Aorta (tissue), 5 donors: ENCODE data around the gene ZNF22. TPM values are rescaled to one million over a fixed set of nuclear protein-coding genes. Genes with fewer than 3 reads are reported as not detected.

ENCODE experiments used
- ATAC-seq: fragments of 200-7000 bp; cut with Tn5 transposase; one replicate; pipeline ENCODE4 v1.9.1; 2022; ENCODE audit warnings: moderate library complexity; ENCODE audit not compliant: low FRiP score
- DNase-seq, 2 donors: peaks; one replicate each; pipeline ENCODE4 v3.0.0-alpha.2; 2020
- H3K27ac ChIP-seq, 2 donors: one replicate each; pipeline ENCODE4 v1.5.1; 2013; ENCODE audit warnings: low read length in 2 of 2, mild to moderate bottlenecking in 2 of 2, moderate library complexity in 2 of 2, control low read depth in 1 of 2, inconsistent platforms in 1 of 2, low read depth in 1 of 2
- H3K27me3 ChIP-seq, 2 donors: one replicate each; pipeline ENCODE4 v1.6.1; 2013; ENCODE audit warnings: control low read depth in 1 of 2, low read length in 1 of 2, mild to moderate bottlenecking in 1 of 2, moderate library complexity in 1 of 2; ENCODE audit not compliant: insufficient read depth in 2 of 2, control insufficient read depth in 1 of 2
- H3K36me3 ChIP-seq, 2 donors: one replicate each; pipeline ENCODE4 v1.6.1; 2013; ENCODE audit warnings: control low read depth in 1 of 2, low read length in 1 of 2, mild to moderate bottlenecking in 1 of 2; ENCODE audit not compliant: insufficient read depth in 2 of 2, control insufficient read depth in 1 of 2
- H3K4me1 ChIP-seq, 2 donors: one replicate each; pipeline ENCODE4 v1.6.1; 2013; ENCODE audit warnings: low read length in 2 of 2, control low read depth in 1 of 2, mild to moderate bottlenecking in 1 of 2, moderate library complexity in 1 of 2; ENCODE audit not compliant: insufficient read depth in 2 of 2, control insufficient read depth in 1 of 2
- H3K4me3 ChIP-seq, 2 donors: one replicate each; pipeline ENCODE4 v1.5.1; 2013; ENCODE audit warnings: low read length in 2 of 2, control low read depth in 1 of 2, mild to moderate bottlenecking in 1 of 2
- H3K9me3 ChIP-seq: one replicate; pipeline ENCODE4 v1.6.1; 2013; ENCODE audit warnings: mild to moderate bottlenecking, low read length; ENCODE audit not compliant: control insufficient read depth
- WGBS, 2 donors: extraction: QIAGEN DNeasy Blood & Tissue Kit; methylation state at CpG; one replicate each; pipeline ENCODE4 v1.1.7; 2013; 5-methylcytosine and 5-hydroxymethylcytosine counted together
- intact Hi-C, 2 donors: fragments of 100-400 bp; cut with DNase I; formaldehyde crosslinking; loops; one replicate each; pipeline versions ENCODE4 v1.14.2 to v1.15.0; 2022
- polyA plus RNA-seq, 2 donors: library from polyadenylated mRNA; stranded (reverse); fragments of 200-250 nt; gene quantifications; one replicate each; pipeline ENCODE4 v1.2.3, GENCODE V29; 2013
- total RNA-seq, 2 donors: library from RNA; stranded (reverse); fragmentation: NEBNext Ultra II Directional; extraction: Animal tissue kit (Norgen Biotek cat#: 25700); gene quantifications; one replicate each; pipeline ENCODE4 v1.2.1, GENCODE V29; 2021
- donor health status: healthy with polysubstance abuse.
- donor health status: Bipolar disorder and iron deficiency.
- donor health status: DM: no; HTN: no; CAD: no.
- donor health status: DM: no; HTN: no; CAD: no.
- donor health status: DM: yes; HTN: yes; CAD: no.

The ZNF22 gene
- total and polyA plus RNA-seq, 4 donors: 12.4 to 20.9 (median 19.9) TPM

- DNase-seq: no peak
- Histone ChIP-seq H3K27me3 (no peaks in the 10 kb centered on the region), H3K4me1 (peaks cover 0 to 7% of the 10 kb centered on the region in 2 donors), H3K9me3 (no peaks in the 10 kb centered on the region), H3K27ac (no peak overlapping the region), H3K36me3 (peaks cover 0 to 2% of the 10 kb centered on the region in 2 donors), H3K4me3 (no peak overlapping the region)
- 96 to 100% methylated on average over 4 of the region's 4 CpGs for WGBS, 2 donors
- no peak for ATAC-seq
- intact Hi-C loops: no loop called here
Measured at GRCh38 chr10:44956717-44957706, 43.7 kb upstream of the ZNF22 start.

- intact Hi-C loops: loop anchor here in 1 of 2 donors (2.0 kb wide), 1 partner anchor 42 kb away; the partner anchor contains the start of gene ZNF22
- H3K27ac ChIP-seq: no peak overlapping the region
- no peaks in the 10 kb centered on the region for H3K27me3 ChIP-seq
- H3K9me3 ChIP-seq: no peaks in the 10 kb centered on the region
- H3K36me3 ChIP-seq: peaks cover 0 to 2% of the 10 kb centered on the region in 2 donors
- H3K4me3 ChIP-seq: peak overlapping the region; percentile 35 to 63
- 4 to 8% methylated on average over 5 of the region's 5 CpGs for WGBS, 2 donors
- ATAC-seq (no peak), DNase-seq (no peak)
- H3K4me1 ChIP-seq: peaks cover 0 to 7% of the 10 kb centered on the region in 2 donors
Measured at GRCh38 chr10:44958196-44958897, 42.4 kb upstream of the ZNF22 start.

- Histone ChIP-seq H3K4me1 (peaks cover 0 to 7% of the 10 kb centered on the region in 2 donors), H3K9me3 (no peaks in the 10 kb centered on the region), H3K36me3 (peaks cover 0 to 2% of the 10 kb centered on the region in 2 donors), H3K4me3 (peak overlapping the region; percentile 35 to 63), H3K27me3 (no peaks in the 10 kb centered on the region), H3K27ac (peak overlapping the region; percentile 47 to 71)
- WGBS, 2 donors: 1 to 2% methylated on average over 6 of the region's 6 CpGs
- DNase-seq: no peak
- intact Hi-C loops: loop anchor here in 1 of 2 donors (2.0 kb wide), 1 partner anchor 42 kb away; the partner anchor contains the start of gene ZNF22
- ATAC-seq: no peak
Measured at GRCh38 chr10:44958898-44959246, 41.9 kb upstream of the ZNF22 start.

GRCh38 chr10:44959247-44960087, 41.3 kb upstream of the ZNF22 start, which contains the start of gene RASSF4:
TSS of gene RASSF4 (plus strand) at chr10:44959802. CDS start at chr10:44970203, 10,401 bp downstream.
- peaks cover 0 to 2% of the 10 kb centered on the region in 2 donors for H3K36me3 ChIP-seq
- intact Hi-C loops: loop anchor here in 1 of 2 donors (2.0 kb wide), 1 partner anchor 41 kb away; the partner anchor contains the start of gene ZNF22
- DNase-seq (peak; percentile 96 to 97), ATAC-seq (peak; percentile 94)
- peak within 1 kb of the TSS; percentile 47 to 71 for H3K27ac ChIP-seq
- peak within 1 kb of the TSS; percentile 63 to 83 for H3K4me3 ChIP-seq
- no peaks in the 10 kb centered on the region for H3K27me3 ChIP-seq
- WGBS, 2 donors: 0% methylated on average over 62 to 74 of the region's 74 CpGs
- peaks cover 0 to 7% of the 10 kb centered on the region in 2 donors for H3K4me1 ChIP-seq
- no peaks in the 10 kb centered on the region for H3K9me3 ChIP-seq

- Histone ChIP-seq H3K27me3 (no peaks in the 10 kb centered on the region), H3K9me3 (no peaks in the 10 kb centered on the region), H3K4me3 (peak overlapping the region; percentile 63 to 83), H3K36me3 (peaks cover 0 to 2% of the 10 kb centered on the region in 2 donors), H3K4me1 (peaks cover 0 to 7% of the 10 kb centered on the region in 2 donors), H3K27ac (peak overlapping the region in 1 of 2 donors; percentile 66)
- intact Hi-C loops: no loop called here
- DNase-seq (no peak), ATAC-seq (no peak)
- WGBS, 2 donors: 11% methylated on average over 8 of the region's 8 CpGs
Measured at GRCh38 chr10:44960088-44960460, 40.6 kb upstream of the ZNF22 start.

- peaks cover 0 to 7% of the 10 kb centered on the region in 2 donors for H3K4me1 ChIP-seq
- peaks cover 0 to 2% of the 10 kb centered on the region in 2 donors for H3K36me3 ChIP-seq
- intact Hi-C loops: no loop called here
- H3K27me3 ChIP-seq: no peaks in the 10 kb centered on the region
- H3K4me3 ChIP-seq: peak overlapping the region; percentile 63 to 83
- no peaks in the 10 kb centered on the region for H3K9me3 ChIP-seq
- ATAC-seq (no peak), DNase-seq (peak in 1 of 2 donors; percentile 54)
- no peak overlapping the region for H3K27ac ChIP-seq
- 22 to 25% methylated on average over 7 of the region's 7 CpGs for WGBS, 2 donors
Measured at GRCh38 chr10:44960482-44961229, 40.1 kb upstream of the ZNF22 start.

- no peak overlapping the region for H3K4me3 ChIP-seq
- no peak for DNase-seq
- 44 to 52% methylated on average over 4 of the region's 4 CpGs for WGBS, 2 donors
- no peaks in the 10 kb centered on the region for H3K27me3 ChIP-seq
- H3K9me3 ChIP-seq: no peaks in the 10 kb centered on the region
- no peak for ATAC-seq
- H3K27ac ChIP-seq: no peak overlapping the region
- intact Hi-C loops: no loop called here
- peaks cover 0 to 2% of the 10 kb centered on the region in 2 donors for H3K36me3 ChIP-seq
- peaks cover 0 to 7% of the 10 kb centered on the region in 2 donors for H3K4me1 ChIP-seq
Measured at GRCh38 chr10:44961230-44961571, 39.5 kb upstream of the ZNF22 start.
